ENCODE results near the gene NDUFA11.

NDUFA11 gene

DNA sequence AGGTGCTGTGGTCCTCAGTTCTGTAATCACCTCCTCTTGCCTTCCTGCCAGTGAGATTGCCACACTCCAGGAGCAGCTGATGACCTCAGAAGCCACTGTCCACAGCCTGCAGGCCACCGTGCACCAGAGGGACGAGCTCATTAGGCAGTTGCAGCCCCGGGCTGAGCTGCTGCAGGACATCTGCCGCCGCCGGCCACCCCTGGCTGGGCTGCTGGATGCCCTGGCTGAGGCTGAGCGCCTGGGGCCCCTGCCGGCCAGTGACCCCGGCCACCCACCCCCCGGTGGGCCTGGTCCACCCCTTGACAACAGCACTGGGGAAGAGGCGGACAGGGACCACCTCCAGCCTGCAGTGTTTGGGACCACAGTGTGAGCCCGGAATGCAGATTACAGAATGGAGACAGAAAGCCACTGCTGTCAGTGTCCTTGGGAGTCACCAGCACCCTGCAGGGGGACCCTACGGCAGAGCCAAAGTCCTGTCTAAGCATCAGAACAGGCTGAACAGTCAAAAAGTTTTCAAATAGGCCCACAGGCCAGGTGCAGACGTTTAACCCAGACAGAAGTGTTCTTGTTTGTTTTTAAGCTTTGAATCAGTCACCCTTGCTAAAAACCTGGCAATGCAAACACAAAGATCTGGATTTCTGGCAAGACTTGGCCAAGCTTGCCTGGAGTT, 5.3 kb upstream of the NDUFA11 start:
- DNase-seq (ENCODE audit: low spot score) = no peak

DNA sequence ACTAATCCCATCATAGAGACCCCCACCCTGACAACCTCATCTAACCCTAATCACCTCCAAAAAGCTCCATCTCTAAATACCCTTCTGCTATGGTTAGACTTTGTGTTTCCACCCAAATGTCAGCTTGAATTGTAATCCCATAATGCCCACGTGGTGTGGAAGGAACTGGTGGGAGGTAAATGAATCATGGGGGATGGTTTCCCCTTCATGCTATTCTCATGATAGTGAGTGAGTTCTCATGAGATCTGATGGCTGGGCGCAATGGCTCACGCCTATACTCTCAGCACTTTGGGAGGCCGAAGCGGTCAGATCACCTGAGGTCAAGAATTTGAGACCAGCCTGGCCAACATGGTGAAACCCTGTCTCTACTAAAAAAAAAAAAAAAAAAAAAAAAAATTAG, 3.7 kb upstream of the NDUFA11 start:
- DNase-seq (ENCODE audit: low spot score) = no peak

DNA sequence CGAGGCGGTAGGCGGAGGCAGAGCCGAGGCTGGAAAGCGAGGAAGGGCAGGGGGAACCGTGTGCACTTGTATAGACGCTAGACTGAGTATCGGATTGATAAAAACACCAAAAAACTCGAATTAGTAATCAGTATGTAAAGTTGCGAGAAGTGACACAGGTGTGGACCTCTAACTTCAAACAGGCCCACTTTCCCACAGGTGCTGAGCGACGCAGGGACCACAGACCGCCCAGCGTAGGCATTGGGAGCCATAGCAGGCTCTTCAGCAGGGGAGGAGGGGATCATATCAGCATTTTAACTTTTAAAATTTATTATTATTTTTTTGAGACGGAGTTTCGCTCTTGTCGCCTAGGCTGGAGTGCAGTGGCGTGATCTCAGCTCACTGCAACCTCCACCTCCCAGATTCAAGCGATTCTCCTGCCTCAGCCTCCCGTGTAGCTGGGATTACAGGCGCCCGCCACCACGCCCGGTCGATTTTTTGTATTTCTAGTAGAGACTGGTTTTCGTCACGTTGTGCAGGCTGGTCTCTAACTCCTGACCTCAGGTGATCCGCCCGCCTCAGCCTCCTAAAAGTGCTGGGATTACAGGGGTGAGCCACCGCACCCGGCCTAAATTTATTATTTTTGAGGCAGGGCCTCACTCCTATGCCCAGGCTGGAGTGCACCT, 1.7 kb upstream of the NDUFA11 start:
- DNase-seq (ENCODE audit: low spot score) = no peak

DNA sequence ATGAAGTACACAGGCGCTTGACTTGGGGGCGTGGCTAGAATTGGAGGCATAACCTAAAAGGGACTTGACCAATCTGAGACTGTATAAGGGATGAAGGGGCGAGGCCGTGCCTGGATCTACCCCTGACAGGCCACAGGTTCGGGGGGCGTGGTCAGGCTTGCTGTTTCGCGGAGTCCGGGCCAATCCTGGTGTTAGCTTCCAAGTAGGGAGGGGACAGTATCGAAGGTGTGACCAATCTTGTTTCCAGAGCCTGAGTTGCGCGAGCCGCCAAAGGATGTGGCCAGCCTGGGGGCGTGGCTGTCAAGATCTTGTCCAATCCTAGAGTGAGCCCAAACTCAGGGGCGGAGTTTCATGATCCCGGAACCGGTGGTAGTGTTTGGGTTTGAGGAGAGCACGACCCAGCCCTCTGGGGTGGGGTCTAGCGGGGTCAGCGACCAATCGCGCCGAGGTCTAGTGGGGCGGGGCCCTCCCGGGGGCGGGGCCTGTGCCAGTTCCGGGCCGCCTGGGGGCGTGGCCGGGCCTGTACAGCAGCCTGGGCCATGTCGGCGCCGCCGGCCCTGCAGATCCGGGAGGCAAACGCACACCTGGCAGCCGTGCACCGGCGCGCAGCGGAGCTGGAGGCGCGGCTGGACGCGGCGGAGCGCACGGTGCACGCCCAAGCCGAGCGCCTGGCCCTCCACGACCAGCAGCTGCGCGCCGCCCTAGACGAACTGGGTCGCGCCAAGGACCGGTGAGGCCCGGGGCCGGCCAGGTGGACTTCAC, 943 bp upstream of the NDUFA11 start, which contains the start of gene VMAC:
VMAC (plus strand) TSS at position 521 of the 762 bp plus-strand sequence; CDS start at position 540, 19 bp downstream.
- DNase-seq (ENCODE audit: low spot score) = peak; percentile 98

DNA sequence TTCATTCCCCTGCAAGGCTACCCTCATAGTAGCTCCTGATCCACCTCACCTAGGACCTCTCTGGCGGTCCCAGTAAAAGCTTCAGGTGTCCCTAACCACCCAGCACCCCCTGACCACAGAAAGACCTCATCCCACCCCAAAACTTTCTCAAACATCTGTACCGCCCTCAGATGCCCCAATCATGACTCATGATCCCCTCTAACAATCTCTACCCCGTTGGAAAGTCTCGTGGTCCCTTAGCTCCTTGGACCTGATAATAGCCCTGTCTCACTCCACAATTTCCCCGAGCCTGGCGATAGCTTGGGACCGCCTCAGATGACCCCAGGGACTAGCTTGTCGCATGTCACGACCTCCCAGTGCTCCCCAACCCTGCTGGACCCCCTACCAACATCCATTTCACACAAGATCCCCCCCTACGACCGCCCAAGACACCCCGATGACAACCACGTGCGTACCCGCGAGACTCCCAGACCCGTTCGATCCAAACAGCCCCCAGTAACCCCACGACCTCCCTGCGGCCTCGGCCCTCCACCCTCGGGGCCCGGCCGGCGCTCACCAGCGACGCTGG, 450 bp downstream of the NDUFA11 start:
- DNase-seq (ENCODE audit: low spot score) = no peak

DNA sequence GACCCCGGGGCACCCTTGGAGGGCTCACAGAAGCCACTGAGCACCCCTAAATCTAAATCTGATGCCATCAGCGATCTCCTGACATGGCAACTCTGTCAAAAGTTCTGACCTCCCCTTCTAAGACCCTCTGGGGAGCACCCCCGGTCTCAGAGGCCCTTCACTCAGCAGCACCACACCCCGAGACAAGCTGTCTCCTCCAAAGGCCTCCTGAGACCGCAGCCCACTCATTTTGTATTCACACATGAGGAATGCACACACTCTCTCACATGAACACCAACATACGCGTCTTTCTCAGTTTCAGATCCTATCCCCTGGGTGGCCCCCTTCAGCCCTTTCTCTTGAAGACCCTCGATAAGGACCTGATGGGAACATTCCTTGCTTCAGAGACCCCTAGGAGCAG, 2.6 kb downstream of the NDUFA11 start:
- DNase-seq (ENCODE audit: low spot score) = no peak

GRCh38 chr19:5899728-5900526, 3.7 kb downstream of the NDUFA11 start:
- DNase-seq (ENCODE audit: low spot score) = no peak

GRCh38 chr19:5897189-5897969, 6.2 kb downstream of the NDUFA11 start:
- DNase-seq (ENCODE audit: low spot score) = no peak

DNA sequence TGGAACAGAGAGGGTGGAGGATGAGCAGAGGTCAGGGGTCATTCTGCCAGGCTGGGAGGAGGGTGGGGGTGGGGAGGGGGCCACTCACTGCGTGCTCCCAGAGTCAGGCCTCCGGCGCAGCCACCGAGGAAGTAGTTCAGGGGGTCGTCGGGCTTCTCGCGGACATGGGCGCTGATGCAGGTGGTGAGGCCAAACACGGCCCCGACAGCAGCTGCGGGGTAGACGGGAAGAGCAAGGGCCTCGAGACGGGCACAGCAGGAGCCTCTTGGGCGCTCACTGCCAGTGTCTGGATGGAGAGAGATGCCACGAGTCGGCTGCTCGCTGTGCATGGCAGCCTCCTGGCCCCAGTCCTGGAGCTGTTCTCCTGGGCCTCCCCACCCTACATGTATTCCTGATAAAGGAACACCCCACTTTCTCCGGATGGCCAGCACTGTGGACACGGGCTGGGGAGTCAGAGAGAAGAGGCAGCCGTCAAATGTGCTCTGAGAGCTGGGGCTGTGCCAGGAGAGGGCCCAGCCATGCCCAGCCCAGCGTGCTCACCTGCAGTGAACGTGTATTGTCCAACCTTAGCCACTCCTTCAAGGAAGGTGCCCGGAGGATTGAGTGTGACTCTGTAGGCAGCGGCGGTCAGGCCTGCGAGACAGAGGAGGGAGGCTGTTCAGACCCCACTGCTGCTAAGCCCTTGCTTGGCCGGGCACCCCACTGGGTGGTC, 7.1 kb downstream of the NDUFA11 start:
- no peak for DNase-seq (ENCODE audit: low spot score)

DNA sequence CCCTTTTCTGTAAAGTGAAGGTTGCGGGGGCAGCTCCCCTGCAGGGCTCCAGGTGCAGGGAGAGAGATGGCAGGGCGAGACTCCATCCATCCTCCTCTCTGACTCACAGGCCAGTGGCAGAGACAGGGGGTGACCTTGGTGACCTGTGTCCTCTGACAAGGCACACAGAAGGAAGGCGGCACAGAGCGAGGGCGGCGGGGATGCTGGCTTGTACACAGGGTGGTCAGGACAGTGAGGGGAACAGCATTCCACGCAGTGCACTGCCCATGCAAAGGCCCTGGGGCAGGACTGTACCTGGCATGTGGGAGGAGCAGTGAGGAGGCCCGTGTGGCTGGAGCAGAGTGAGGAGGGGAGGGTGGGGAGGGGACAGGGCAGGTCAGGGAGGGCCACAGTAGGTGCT, 7.7 kb downstream of the NDUFA11 start:
- no peak for DNase-seq (ENCODE audit: low spot score)

DNA sequence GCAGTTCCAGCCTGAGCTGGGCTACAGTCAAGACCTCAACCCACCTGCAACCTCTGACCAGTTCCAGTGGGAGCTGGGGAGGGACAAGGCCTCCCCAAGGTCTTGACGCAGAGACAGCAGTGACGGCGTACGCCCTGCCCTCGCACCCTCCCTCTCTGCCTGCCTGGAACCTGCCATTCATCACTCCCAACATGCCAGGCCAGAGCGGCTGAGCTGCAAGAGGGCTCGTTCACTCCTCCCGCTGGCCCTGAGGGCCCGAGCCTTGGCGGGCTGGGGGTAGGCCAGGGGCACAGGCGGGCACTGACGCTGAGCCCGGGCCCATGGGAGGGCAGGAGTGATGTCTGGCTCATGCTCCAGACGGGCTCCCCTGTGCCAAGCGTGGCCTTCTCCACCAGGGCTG, 8.2 kb downstream of the NDUFA11 start:
- DNase-seq (ENCODE audit: low spot score) = no peak

DNA sequence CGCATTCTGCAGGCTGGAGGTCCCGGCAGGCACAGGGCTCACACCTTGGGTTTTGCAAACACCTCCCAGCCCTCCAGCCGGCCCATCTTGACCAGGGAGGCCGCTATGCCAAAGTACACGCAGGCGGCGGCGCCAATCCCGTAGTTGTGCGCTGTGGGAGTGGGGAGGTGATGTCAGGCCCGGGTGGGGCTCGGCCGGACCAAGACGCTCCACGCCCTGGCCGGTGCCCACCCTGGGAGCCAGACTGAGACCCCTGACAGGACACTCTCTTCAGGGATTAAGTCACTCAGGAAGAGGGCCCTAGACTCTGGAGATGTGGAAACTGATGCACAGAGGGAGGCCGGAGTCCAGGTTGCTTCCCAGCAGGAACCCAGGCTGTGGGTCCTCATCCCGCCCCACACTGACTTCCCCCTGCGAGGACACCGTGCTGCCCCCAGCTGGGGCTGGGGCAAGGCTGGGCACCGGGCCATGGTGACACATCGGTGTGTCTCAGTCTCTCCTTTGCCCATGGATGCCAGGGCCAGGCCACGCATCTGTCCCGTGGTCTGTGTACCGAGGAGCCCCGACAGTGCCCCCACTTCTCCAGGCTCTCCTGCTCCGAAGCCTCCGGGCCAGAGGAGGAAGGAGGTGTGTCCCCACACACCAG, 8.8 kb downstream of the NDUFA11 start:
- DNase-seq (ENCODE audit: low spot score) = no peak

DNA sequence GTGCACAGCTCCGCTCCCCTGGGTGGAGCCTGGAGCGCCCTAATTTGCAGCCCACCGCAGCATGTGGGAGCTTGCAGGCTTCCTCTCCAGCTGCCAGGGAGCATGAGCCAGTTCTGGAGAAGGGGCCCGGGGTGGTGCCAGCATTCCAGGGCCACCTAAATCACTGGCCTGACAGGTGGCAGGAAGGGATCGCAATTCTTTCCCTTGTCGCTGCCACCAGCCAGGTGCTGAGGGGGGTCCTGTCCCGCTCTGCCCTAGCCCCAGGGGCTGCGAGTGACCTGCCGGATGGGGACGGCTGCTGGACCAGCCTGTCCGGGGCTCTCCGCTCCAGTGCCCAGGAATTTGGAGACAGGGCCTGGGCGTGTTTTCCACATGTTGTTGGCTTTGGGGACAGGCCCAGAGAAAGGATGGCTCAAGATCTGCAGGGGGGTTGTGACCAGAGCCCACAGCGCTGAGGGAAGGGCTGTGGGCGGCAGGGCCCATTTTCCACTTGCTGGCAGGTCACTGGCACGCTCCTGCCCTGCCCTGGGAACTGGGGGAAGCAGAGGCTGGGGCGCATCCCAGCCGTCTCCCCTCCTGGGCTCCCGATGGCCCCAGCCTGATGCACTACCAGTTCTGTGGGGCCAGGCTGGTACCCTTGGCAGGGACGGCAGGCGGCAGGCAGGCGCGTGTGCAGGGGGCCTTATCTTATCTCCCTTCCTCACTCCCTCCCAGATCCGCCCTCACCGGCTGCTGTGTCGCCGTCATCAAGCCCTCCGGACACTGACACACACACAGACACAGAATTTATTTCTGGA, 9.5 kb downstream of the NDUFA11 start:
- DNase-seq (ENCODE audit: low spot score) = no peak

DNA sequence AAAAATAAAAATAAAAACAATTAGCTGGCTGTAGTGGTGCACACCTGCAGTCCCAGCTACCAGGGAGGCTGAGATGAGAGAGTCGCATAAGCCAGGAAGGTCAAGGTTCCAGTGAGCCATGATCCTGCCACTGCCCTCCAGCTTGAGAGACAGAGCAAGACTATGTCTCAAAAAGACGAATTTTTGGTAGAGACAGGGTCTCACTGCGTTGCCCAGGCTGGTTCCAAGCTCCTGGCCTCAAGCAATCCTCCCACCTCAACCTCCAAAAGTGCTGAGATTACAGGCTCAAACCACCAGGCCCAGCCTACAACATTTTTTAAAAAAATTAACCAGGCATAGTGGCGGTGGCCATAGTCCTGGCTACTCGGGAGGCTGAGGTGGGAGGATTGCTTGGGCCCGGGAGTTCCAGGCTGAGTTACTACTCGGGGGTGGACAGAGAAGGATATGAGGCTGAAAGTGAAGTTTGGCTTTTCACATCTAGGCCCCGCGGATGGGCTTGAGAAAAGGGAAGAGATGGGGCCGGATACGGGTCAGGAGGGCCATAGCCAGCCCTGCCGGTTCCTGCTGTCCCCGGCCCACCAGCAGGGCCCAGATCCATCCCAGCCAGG, 10.2 kb downstream of the NDUFA11 start:
- DNase-seq (ENCODE audit: low spot score) = no peak

GRCh38 chr19:5892772-5893275, 10.8 kb downstream of the NDUFA11 start:
- DNase-seq (ENCODE audit: low spot score) = no peak

DNA sequence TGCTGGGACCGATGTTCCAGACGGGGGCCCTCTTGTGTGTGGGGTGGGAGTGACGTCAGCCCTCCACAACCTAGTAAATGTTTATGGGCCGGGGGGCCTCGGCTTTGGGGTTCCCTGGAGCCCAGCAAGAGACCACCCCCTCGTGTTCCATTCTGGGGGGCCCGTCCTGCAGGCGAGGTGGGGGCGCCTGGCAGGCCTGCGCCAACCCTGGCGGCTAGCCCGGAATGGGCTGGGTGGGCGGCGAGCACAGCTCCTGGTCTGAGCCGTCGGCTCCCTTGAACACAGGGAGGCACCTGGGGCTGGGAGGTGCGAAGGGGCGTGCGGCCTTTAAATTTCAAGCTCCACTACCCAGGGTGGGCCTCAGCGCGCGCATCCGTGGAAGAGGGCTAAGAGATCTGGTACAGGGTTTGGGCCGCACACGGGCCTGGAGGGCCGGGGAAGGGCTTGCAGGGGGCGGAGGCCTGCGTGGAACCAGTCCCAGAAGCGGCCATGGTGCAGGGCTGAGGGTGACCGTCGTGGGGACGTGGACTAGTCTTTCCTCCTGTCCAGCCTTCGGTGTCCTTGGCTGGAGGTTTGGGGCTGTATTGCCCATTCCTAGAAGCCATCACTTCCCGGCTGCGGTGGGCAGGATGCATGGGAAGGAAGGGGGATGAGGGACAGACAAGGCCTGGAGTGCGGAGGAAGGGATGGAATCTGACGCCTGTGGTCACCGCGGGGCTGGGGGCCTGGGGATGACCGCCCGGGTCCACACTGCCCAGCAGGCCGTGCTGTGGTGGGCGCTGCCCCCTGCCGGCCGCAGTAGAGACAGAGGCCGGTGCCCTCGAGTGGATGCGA, 11.4 kb downstream of the NDUFA11 start:
- DNase-seq (ENCODE audit: low spot score) = no peak

DNA sequence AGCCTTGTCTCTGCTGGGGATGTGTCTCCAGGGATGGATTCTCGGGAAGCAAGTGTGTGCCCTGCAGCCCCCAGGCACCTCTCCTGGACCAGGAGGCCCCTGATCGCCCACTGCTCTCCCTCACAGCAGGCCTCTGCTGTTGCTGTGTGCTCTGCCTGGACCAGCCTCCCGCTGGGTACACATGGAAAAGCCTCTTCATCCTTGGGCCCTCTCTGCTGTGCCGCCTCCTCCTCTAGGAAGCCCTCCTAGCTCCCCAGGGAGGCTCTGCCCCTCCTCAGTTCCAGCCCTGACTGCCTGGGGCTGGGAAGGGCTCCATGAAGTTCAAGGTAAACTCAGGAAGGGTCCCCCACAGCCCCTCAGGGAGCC, 12.0 kb downstream of the NDUFA11 start:
- DNase-seq (ENCODE audit: low spot score) = no peak

DNA sequence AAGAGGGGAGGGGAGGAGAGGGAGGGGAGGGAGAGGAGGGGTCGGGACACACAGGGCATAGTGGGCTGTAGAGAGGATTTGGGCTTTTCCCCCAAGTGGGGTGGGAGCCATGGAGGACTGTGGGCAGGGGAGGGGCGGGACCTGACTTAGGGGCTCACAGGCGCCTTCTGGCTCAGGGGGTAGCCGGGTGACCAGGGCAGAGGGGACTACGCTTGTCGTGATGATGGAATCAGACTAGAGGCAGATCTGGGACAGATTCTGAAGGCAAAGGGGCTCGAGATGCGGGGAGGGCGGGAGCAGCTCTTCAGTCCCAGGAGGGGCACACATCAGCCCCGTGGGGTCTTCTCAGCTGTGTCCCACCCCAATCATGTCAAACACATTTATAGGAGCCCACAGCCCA, 13.5 kb downstream of the NDUFA11 start:
- DNase-seq (ENCODE audit: low spot score) = no peak
